Neural cell (in vitro differentiated cells): ENCODE results near the gene KRT83.

Experiments
- CTCF ChIP-seq: fragments of 450-650 bp; IDR thresholded peaks from 2 replicates; pipeline ENCODE4 v1.5.1; 2014; ENCODE audit warnings: antibody characterized with exemption, mild to moderate bottlenecking, moderate library complexity; ENCODE audit not compliant: poor library complexity, severe bottlenecking
- EP300 ChIP-seq: fragments of 450-650 bp; conservative IDR thresholded peaks from 2 replicates; pipeline ENCODE4 v1.6.1; 2014; ENCODE audit warnings: antibody characterized with exemption, mild to moderate bottlenecking, moderate library complexity; ENCODE audit not compliant: poor library complexity, severe bottlenecking
- EZH2 ChIP-seq: fragments of 200-600, 300-800 bp; shearing (Covaris generic), sonication (generic); IDR thresholded peaks from 2 replicates; pipeline ENCODE4 v1.6.1; 2014; ENCODE audit warnings: antibody characterized with exemption, low read length, borderline replicate concordance, mild to moderate bottlenecking; ENCODE audit not compliant: insufficient read depth, poor library complexity, severe bottlenecking
- MXI1 ChIP-seq: fragments of 450-650 bp; conservative IDR thresholded peaks from 2 replicates; pipeline ENCODE4 v1.6.1; 2014; ENCODE audit warnings: antibody characterized with exemption, mild to moderate bottlenecking; ENCODE audit not compliant: poor library complexity, severe bottlenecking
- POLR2AphosphoS5 ChIP-seq: IDR thresholded peaks from 2 replicates; pipeline ENCODE4 v1.6.1; 2012
- REST ChIP-seq: IDR thresholded peaks from 2 replicates; pipeline ENCODE4 v1.6.1; 2012; ENCODE audit warnings: borderline replicate concordance
- TAF1 ChIP-seq: IDR thresholded peaks from 2 replicates; pipeline ENCODE4 v1.6.1; 2012; ENCODE audit warnings: low read depth

- TF ChIP-seq CTCF (no peak), EP300 (no peak), POLR2AphosphoS5 (no peak), EZH2 (no peak), REST (no peak), TAF1 (no peak), MXI1 (no peak)
These were observed 15.9 kb upstream of the KRT83 start for GRCh38 chr12:52337054-52337453.
